Naive thymus-derived CD8-positive, alpha-beta T cell (primary cell): ENCODE data around the gene PLEKHG4. TPM values are rescaled to one million over a fixed set of nuclear protein-coding genes. Genes with fewer than 3 reads are reported as not detected.

Source experiments
- ATAC-seq, 2 donors: fragments of 150-1000 bp; cut with Tn5 transposase in 1 of 2; sonication (Bioruptor Pico), chemical (Tn5 transposase) in 1 of 2; 1 replicate in 1 of 2; 2 replicates in 1 of 2; pipeline ENCODE4 v1.10.0; 2021; ENCODE audit warnings: mild to moderate bottlenecking in 2 of 2, moderate library complexity in 2 of 2
- POLR2A ChIA-PET: fragments of 350-600 bp; sonication (Branson Sonifier 250); formaldehyde crosslinking; loops from one replicate; lab custom pipeline; 2021; ENCODE audit warnings: antibody characterized with exemption; lab: Charles Lee
- DNase-seq, 10 donors: peaks; one replicate each; pipeline versions ENCODE4 v3.0.0 to v3.0.0-alpha.2; 2020 to 2022
- H3K27ac Mint-ChIP-seq, 10 donors: one replicate each; pipeline ENCODE4 v1.8.0; 2020 to 2022; ENCODE audit warnings: mild to moderate bottlenecking in 10 of 10, mixed read lengths in 10 of 10, moderate library complexity in 4 of 10, inconsistent platforms in 1 of 10
- H3K27me3 Mint-ChIP-seq, 5 donors: one replicate each; pipeline ENCODE4 v1.8.0; 2021 to 2022; ENCODE audit warnings: mixed read lengths in 5 of 5
- H3K36me3 Mint-ChIP-seq, 3 donors: one replicate each; pipeline ENCODE4 v1.8.0; 2020 to 2022; ENCODE audit warnings: mixed read lengths in 3 of 3, mild to moderate bottlenecking in 2 of 3, inconsistent platforms in 1 of 3
- H3K4me1 Mint-ChIP-seq, 4 donors: one replicate each; pipeline ENCODE4 v1.8.0; 2021 to 2022; ENCODE audit warnings: mixed read lengths in 4 of 4
- H3K4me3 Mint-ChIP-seq, 10 donors: one replicate each; pipeline ENCODE4 v1.8.0; 2020 to 2022; ENCODE audit warnings: mild to moderate bottlenecking in 10 of 10, mixed read lengths in 10 of 10, moderate library complexity in 6 of 10, inconsistent platforms in 1 of 10
- H3K9me3 Mint-ChIP-seq, 9 donors: one replicate each; pipeline ENCODE4 v1.8.0; 2020 to 2022; ENCODE audit warnings: mixed read lengths in 9 of 9, mild to moderate bottlenecking in 3 of 9, inconsistent platforms in 1 of 9, moderate library complexity in 1 of 9
- polyA plus RNA-seq, 3 donors: library from polyadenylated mRNA; unstranded; fragments of 300-500 nt; fragmentation: Illumina TruSeq; gene quantifications; one replicate each; pipeline ENCODE4 v1.2.3, GENCODE V29; 2021
- total RNA-seq, 8 experiments: library from RNA in 2 of 8; stranded (reverse) in 2 of 8; gene quantifications; one replicate each; pipeline ENCODE4 v1.2.3 and lab custom pipeline; 2021 to 2026

PLEKHG4 gene
- total and polyA plus RNA-seq, 5 experiments from 2014 or later, result 7.9 to 41.0 (median 11.7) TPM

- Mint-ChIP-seq H3K9me3 (no peaks in the 10 kb centered on the region), H3K27me3 (peaks cover 7 to 35% (median 18%) of the 10 kb centered on the region in 5 donors), H3K4me3 (no peak overlapping the region), H3K27ac (no peak overlapping the region), H3K4me1 (peaks cover 0 to 4% (median 0%) of the 10 kb centered on the region in 4 donors), H3K36me3 (no peaks in the 10 kb centered on the region)
- DNase-seq (no peak), ATAC-seq (no peak)
- POLR2A ChIA-PET, result no interaction called here
These were observed 23.6 kb upstream of the PLEKHG4 start for GRCh38 chr16:67255553-67256221.

GRCh38 chr16:67256701-67257230 is 22.6 kb upstream of the PLEKHG4 start:
- Mint-ChIP-seq H3K4me3 (no peak overlapping the region), H3K36me3 (no peaks in the 10 kb centered on the region), H3K4me1 (peaks cover 0 to 4% (median 0%) of the 10 kb centered on the region in 4 donors), H3K9me3 (no peaks in the 10 kb centered on the region), H3K27me3 (peaks cover 8 to 46% (median 18%) of the 10 kb centered on the region in 5 donors), H3K27ac (no peak overlapping the region)
- no peak for DNase-seq
- POLR2A ChIA-PET, result no interaction called here
- ATAC-seq, result no peak

- ATAC-seq (no peak), DNase-seq (no peak)
- POLR2A ChIA-PET, result interaction anchor here (0.5 kb wide), 1 partner anchor 788 kb away, joined by 4 read pairs; no protein-coding TSS in a partner anchor
- Mint-ChIP-seq H3K4me3 (no peak overlapping the region), H3K4me1 (peaks cover 0 to 4% (median 0%) of the 10 kb centered on the region in 4 donors), H3K36me3 (no peaks in the 10 kb centered on the region), H3K27me3 (peaks cover 8 to 53% (median 18%) of the 10 kb centered on the region in 5 donors), H3K9me3 (no peaks in the 10 kb centered on the region), H3K27ac (no peak overlapping the region)
These were observed 21.7 kb upstream of the PLEKHG4 start for GRCh38 chr16:67257486-67258160.

GRCh38 chr16:67258161-67258835 is 21.0 kb upstream of the PLEKHG4 start:
- peaks cover 8 to 53% (median 25%) of the 10 kb centered on the region in 5 donors for H3K27me3 Mint-ChIP-seq
- DNase-seq (no peak), ATAC-seq (no peak)
- POLR2A ChIA-PET, result no interaction called here
- no peaks in the 10 kb centered on the region for H3K9me3 Mint-ChIP-seq
- no peaks in the 10 kb centered on the region for H3K36me3 Mint-ChIP-seq
- no peak overlapping the region for H3K4me3 Mint-ChIP-seq
- no peak overlapping the region for H3K27ac Mint-ChIP-seq
- peaks cover 0 to 6% (median 0%) of the 10 kb centered on the region in 4 donors for H3K4me1 Mint-ChIP-seq

- Mint-ChIP-seq H3K9me3 (no peaks in the 10 kb centered on the region), H3K4me3 (no peak overlapping the region), H3K27ac (no peak overlapping the region), H3K27me3 (peaks cover 8 to 52% (median 28%) of the 10 kb centered on the region in 5 donors), H3K4me1 (peaks cover 0 to 8% (median 0%) of the 10 kb centered on the region in 4 donors), H3K36me3 (no peaks in the 10 kb centered on the region)
- POLR2A ChIA-PET, result no interaction called here
- DNase-seq, result no peak
- no peak for ATAC-seq
These were observed 19.6 kb upstream of the PLEKHG4 start for GRCh38 chr16:67259705-67260104.

- Mint-ChIP-seq H3K9me3 (no peaks in the 10 kb centered on the region), H3K4me3 (no peak overlapping the region), H3K27ac (peak overlapping the region in 1 of 10 donors; percentile 62), H3K36me3 (no peaks in the 10 kb centered on the region), H3K4me1 (peaks cover 0 to 8% (median 0%) of the 10 kb centered on the region in 4 donors), H3K27me3 (peaks cover 8 to 52% (median 28%) of the 10 kb centered on the region in 5 donors)
- POLR2A ChIA-PET, result interaction anchor here (0.6 to 0.7 kb wide), 3 partner anchors 10 to 375 kb away, joined by 3 to 5 read pairs (median 4); no protein-coding TSS in a partner anchor
- no peak for ATAC-seq
- no peak for DNase-seq
These were observed 18.8 kb upstream of the PLEKHG4 start for GRCh38 chr16:67260426-67261063.

- peak overlapping the region in 1 of 10 donors; percentile 48 for H3K27ac Mint-ChIP-seq
- POLR2A ChIA-PET, result no interaction called here
- H3K4me3 Mint-ChIP-seq, result no peak overlapping the region
- ATAC-seq (no peak), DNase-seq (no peak)
- no peaks in the 10 kb centered on the region for H3K9me3 Mint-ChIP-seq
- peaks cover 0 to 8% (median 0%) of the 10 kb centered on the region in 4 donors for H3K4me1 Mint-ChIP-seq
- H3K27me3 Mint-ChIP-seq, result peaks cover 3 to 38% (median 15%) of the 10 kb centered on the region in 5 donors
- no peaks in the 10 kb centered on the region for H3K36me3 Mint-ChIP-seq
These were observed 16.1 kb upstream of the PLEKHG4 start for GRCh38 chr16:67263201-67263600.

- POLR2A ChIA-PET, result no interaction called here
- H3K36me3 Mint-ChIP-seq, result no peaks in the 10 kb centered on the region
- H3K27ac Mint-ChIP-seq, result no peak overlapping the region
- no peak overlapping the region for H3K4me3 Mint-ChIP-seq
- H3K27me3 Mint-ChIP-seq, result peaks cover 3 to 37% (median 15%) of the 10 kb centered on the region in 5 donors
- no peak for DNase-seq
- no peaks in the 10 kb centered on the region for H3K9me3 Mint-ChIP-seq
- peaks cover 0 to 8% (median 0%) of the 10 kb centered on the region in 4 donors for H3K4me1 Mint-ChIP-seq
- ATAC-seq, result no peak
These were observed 15.1 kb upstream of the PLEKHG4 start for GRCh38 chr16:67264277-67264676.

GRCh38 chr16:67264866-67265265 is 14.5 kb upstream of the PLEKHG4 start:
- POLR2A ChIA-PET, result no interaction called here
- no peak for DNase-seq

GRCh38 chr16:67265834-67266233 is 13.5 kb upstream of the PLEKHG4 start:
- DNase-seq, result no peak
- peaks cover 0 to 3% (median 0%) of the 10 kb centered on the region in 4 donors for H3K4me1 Mint-ChIP-seq
- H3K4me3 Mint-ChIP-seq, result no peak overlapping the region
- no peaks in the 10 kb centered on the region for H3K9me3 Mint-ChIP-seq
- POLR2A ChIA-PET, result interaction anchor here (0.5 kb wide), 1 partner anchor 703 kb away, joined by 3 read pairs; no protein-coding TSS in a partner anchor
- no peak for ATAC-seq
- no peak overlapping the region for H3K27ac Mint-ChIP-seq
- H3K36me3 Mint-ChIP-seq, result no peaks in the 10 kb centered on the region
- H3K27me3 Mint-ChIP-seq, result peaks cover 0 to 28% (median 10%) of the 10 kb centered on the region in 5 donors

More at GRCh38 chr16:67264866-67265265, 14.5 kb upstream of the PLEKHG4 start:
- no peak overlapping the region for H3K4me3 Mint-ChIP-seq
- no peak overlapping the region for H3K27ac Mint-ChIP-seq
- peaks cover 0 to 5% (median 0%) of the 10 kb centered on the region in 4 donors for H3K4me1 Mint-ChIP-seq
- ATAC-seq, result no peak
- H3K9me3 Mint-ChIP-seq, result no peaks in the 10 kb centered on the region
- no peaks in the 10 kb centered on the region for H3K36me3 Mint-ChIP-seq
- peaks cover 3 to 32% (median 15%) of the 10 kb centered on the region in 5 donors for H3K27me3 Mint-ChIP-seq

GRCh38 chr16:67268136-67268579 is 11.2 kb upstream of the PLEKHG4 start:
- POLR2A ChIA-PET, result no interaction called here
- H3K9me3 Mint-ChIP-seq, result no peaks in the 10 kb centered on the region
- no peaks in the 10 kb centered on the region for H3K36me3 Mint-ChIP-seq
- no peak overlapping the region for H3K4me3 Mint-ChIP-seq
- no peak overlapping the region for H3K27ac Mint-ChIP-seq
- peaks cover 0 to 6% (median 4%) of the 10 kb centered on the region in 5 donors for H3K27me3 Mint-ChIP-seq
- ATAC-seq (no peak), DNase-seq (no peak)
- H3K4me1 Mint-ChIP-seq, result peaks cover 0 to 2% (median 0%) of the 10 kb centered on the region in 4 donors

GRCh38 chr16:67269766-67270165 is 9.6 kb upstream of the PLEKHG4 start:
- H3K4me1 Mint-ChIP-seq, result no peaks in the 10 kb centered on the region
- no peaks in the 10 kb centered on the region for H3K36me3 Mint-ChIP-seq
- DNase-seq (no peak), ATAC-seq (no peak)
- no peak overlapping the region for H3K27ac Mint-ChIP-seq
- no peak overlapping the region for H3K4me3 Mint-ChIP-seq
- H3K9me3 Mint-ChIP-seq, result no peaks in the 10 kb centered on the region
- POLR2A ChIA-PET, result no interaction called here
- H3K27me3 Mint-ChIP-seq, result peaks cover 0 to 3% (median 0%) of the 10 kb centered on the region in 5 donors
